ENCODE results near the gene SLC8A1.

DNA sequence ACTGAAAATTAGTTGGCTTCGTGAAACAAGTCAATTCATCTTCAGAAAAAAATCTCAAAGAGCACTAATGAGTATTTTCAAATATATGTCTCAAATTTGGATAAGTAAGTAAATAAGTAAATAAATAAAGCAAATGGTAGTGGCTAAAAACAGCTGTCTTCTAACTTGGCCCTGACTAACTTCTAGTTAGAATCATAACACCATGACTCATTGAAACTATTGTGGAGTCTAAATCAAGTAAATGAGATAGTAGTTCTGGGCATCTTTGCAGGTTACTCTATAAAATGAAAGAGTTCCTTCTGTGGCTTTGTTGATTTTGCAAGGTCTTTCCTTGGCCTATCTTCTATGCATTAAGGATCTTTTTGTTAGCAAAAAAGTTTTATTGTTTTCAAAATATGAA, 110.7 kb downstream of the SLC8A1 start:
- TF ChIP-seq, protein P1, sequence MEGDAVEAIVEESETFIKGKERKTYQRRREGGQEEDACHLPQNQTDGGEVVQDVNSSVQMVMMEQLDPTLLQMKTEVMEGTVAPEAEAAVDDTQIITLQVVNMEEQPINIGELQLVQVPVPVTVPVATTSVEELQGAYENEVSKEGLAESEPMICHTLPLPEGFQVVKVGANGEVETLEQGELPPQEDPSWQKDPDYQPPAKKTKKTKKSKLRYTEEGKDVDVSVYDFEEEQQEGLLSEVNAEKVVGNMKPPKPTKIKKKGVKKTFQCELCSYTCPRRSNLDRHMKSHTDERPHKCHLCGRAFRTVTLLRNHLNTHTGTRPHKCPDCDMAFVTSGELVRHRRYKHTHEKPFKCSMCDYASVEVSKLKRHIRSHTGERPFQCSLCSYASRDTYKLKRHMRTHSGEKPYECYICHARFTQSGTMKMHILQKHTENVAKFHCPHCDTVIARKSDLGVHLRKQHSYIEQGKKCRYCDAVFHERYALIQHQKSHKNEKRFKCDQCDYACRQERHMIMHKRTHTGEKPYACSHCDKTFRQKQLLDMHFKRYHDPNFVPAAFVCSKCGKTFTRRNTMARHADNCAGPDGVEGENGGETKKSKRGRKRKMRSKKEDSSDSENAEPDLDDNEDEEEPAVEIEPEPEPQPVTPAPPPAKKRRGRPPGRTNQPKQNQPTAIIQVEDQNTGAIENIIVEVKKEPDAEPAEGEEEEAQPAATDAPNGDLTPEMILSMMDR (IDR thresholded peaks at IDR 0.05), result no peak
- TF ChIP-seq EZH2 (IDR thresholded peaks at IDR 0.05), result no peak
- TF ChIP-seq EZH2phosphoT487 (IDR thresholded peaks at IDR 0.05), result no peak

All from neural progenitor cell (in vitro differentiated cells).